H1 (cell line): Measurements from ENCODE around the gene ETS1. TPM values are rescaled to one million over a fixed set of nuclear protein-coding genes. Genes with fewer than 3 reads are reported as not detected.

Experiments used
- CHD2 ChIP-seq: IDR thresholded peaks from 2 replicates; pipeline ENCODE4 v1.6.1; 2012; ENCODE audit warnings: low read length, improper control_type of control experiment
- EZH2 ChIP-seq: fragments of 200-600 bp; sonication (generic); IDR thresholded peaks from 2 replicates; pipeline ENCODE4 v1.7.1; 2012; ENCODE audit warnings: low read depth, mild to moderate bottlenecking, moderate library complexity, low read length, inconsistent platforms; ENCODE audit not compliant: severe bottlenecking
- polyA plus RNA-seq, 7 experiments: library from polyadenylated mRNA; depleted of rRNA in 3 of 7; stranded (reverse) in 5 of 7; unstranded in 2 of 7; fragments of >200 nt in 5 of 7; fragments of 200-250 nt in 2 of 7; gene quantifications; 1 replicate in 5 of 7; 2 replicates in 1 of 7; 4 replicates in 1 of 7; pipeline versions ENCODE4 v1.2.1 to v1.2.3, GENCODE V29; 2011 to 2013; ENCODE audit warnings: missing spikeins in 2 of 7, mixed read lengths in 2 of 7
- total RNA-seq: library from RNA; stranded (reverse); fragmentation: NEBNext Ultra II Directional; extraction: Animal tissue kit (Norgen Biotek cat#: 25700); gene quantifications from 2 replicates; pipeline ENCODE4 v1.2.1, GENCODE V29; 2021

ETS1 gene
- total and polyA plus RNA-seq, 2 of the 8 experiments (the other 6 are each of a cell fraction or from before 2014, with no cell fraction given), result 10.0 to 35.3 TPM

GRCh38 chr11:128462189-128462588 is 125.2 kb downstream of the ETS1 start (continued):
- TF ChIP-seq CHD2, result no peak
- no peak for TF ChIP-seq EZH2
